Loucy (cell line): ENCODE results near the gene BABAM2.

Experiments used
- EZH2phosphoT487 ChIP-seq: fragments of 200-600 bp; IDR thresholded peaks from 2 replicates; pipeline ENCODE4 v1.6.1; 2018; ENCODE audit warnings: antibody characterized with exemption, mild to moderate bottlenecking, moderate library complexity, borderline replicate concordance
- TF ChIP-seq, protein P1 (sequence below): fragments of 200-600 bp; sonication (generic); conservative IDR thresholded peaks from 2 replicates; pipeline ENCODE4 v1.5.1; 2014; ENCODE audit warnings: mild to moderate bottlenecking, antibody characterized with exemption, low read length

DNA sequence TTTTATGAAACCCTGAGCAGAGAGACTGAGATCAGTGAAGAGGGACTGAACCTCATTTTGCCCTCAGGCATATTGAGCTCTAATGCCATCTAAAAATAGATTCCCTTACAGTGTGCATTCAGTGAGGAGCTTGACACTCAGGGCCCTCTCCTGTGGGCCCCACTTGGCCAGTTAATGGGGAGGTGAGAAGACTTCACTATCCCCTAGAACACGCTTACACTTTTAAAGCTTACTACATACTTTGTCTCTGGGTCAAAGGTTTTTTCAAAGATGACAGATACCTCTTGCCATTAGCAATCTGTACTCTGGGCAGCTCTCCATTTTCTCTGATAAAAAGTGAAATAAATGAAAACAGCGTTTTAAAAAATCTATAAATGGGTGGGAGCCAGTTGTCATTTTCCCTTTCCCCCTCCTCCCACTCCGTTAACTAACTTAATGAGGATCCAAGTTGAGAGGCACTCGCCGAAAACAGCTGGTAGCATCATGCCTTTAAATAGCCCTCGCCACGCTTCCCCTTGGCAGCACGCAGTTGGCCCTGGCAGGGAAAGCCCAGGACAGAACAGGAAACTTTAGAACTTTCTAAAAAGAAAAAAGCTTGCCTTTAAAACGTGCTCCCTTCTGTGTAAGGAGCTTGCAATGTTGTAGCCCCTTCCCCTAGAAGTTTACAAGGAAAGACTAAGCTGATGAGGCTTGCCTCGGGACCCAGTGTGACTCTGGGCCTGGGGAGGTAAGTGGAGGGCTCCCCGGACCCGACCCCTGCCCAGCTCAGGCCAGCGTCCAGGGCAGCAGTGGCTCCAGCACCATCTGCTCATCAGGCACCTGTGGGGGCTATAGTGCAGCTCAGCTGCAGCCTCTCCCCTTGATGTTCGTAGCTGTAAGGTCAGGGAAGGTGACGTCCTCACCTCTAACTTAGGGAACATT lies 443.3 kb downstream of the BABAM2 start:
- TF ChIP-seq, protein P1, sequence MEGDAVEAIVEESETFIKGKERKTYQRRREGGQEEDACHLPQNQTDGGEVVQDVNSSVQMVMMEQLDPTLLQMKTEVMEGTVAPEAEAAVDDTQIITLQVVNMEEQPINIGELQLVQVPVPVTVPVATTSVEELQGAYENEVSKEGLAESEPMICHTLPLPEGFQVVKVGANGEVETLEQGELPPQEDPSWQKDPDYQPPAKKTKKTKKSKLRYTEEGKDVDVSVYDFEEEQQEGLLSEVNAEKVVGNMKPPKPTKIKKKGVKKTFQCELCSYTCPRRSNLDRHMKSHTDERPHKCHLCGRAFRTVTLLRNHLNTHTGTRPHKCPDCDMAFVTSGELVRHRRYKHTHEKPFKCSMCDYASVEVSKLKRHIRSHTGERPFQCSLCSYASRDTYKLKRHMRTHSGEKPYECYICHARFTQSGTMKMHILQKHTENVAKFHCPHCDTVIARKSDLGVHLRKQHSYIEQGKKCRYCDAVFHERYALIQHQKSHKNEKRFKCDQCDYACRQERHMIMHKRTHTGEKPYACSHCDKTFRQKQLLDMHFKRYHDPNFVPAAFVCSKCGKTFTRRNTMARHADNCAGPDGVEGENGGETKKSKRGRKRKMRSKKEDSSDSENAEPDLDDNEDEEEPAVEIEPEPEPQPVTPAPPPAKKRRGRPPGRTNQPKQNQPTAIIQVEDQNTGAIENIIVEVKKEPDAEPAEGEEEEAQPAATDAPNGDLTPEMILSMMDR = no peak
- no peak for TF ChIP-seq EZH2phosphoT487
